Esophagus muscularis mucosa (tissue), 4 donors: ENCODE measurements around the gene ARPC5L.
A peak's percentile ranks its signal among the peaks of the same experiment; 100 is the strongest.

Experiments
- EP300 ChIP-seq: sonication (generic); formaldehyde crosslinking; IDR thresholded peaks from one replicate; pipeline ENCODE4 v1.6.1; 2017; ENCODE audit warnings: antibody characterized with exemption
- POLR2A ChIP-seq: fragments of 450-650 bp; IDR thresholded peaks from one replicate; pipeline ENCODE4 v1.6.1; 2017; ENCODE audit warnings: antibody characterized with exemption, moderate library complexity, mild to moderate bottlenecking, low read depth
- POLR2AphosphoS5 ChIP-seq, 2 donors: sonication (generic); formaldehyde crosslinking; IDR thresholded peaks; one replicate each; pipeline ENCODE4 v1.6.1; 2017; ENCODE audit warnings: antibody characterized with exemption in 2 of 2
- TF ChIP-seq, protein P1 (sequence below), 3 experiments: fragments of 200-600 bp in 2 of 3; fragments of 450-650 bp in 1 of 3; sonication (generic) in 2 of 3; IDR thresholded peaks; one replicate each; pipeline ENCODE4 v1.5.1; 2017 to 2019; ENCODE audit warnings: antibody characterized with exemption in 3 of 3, mild to moderate bottlenecking in 2 of 3, moderate library complexity in 1 of 3

DNA sequence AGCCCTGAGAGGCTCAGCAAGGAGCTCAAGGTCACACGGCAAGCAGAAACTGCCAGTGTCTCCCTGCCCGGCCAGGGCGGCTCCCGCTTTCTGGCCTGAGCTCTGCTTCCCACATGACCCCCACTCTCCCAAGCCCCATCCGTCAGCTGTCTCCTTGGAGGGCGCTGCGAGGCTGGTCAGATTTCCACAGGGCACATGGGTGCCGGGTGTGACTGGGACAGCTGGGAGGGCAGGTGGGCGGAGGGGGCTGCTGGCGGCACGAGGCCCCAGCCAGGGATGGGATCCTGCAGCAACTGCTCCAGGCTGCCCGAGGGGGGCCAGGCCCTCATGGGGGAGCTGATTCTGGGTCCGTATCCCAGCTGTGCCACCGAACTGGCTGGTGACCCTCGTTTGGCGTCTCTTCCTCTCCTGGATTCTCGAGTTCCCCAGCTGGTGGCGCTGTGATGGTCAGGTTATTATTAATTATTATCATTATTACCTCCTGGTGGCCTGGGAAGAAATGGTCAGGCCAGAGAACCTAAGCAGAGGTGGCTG lies 21.6 kb upstream of the ARPC5L start:
- TF ChIP-seq, protein P1, sequence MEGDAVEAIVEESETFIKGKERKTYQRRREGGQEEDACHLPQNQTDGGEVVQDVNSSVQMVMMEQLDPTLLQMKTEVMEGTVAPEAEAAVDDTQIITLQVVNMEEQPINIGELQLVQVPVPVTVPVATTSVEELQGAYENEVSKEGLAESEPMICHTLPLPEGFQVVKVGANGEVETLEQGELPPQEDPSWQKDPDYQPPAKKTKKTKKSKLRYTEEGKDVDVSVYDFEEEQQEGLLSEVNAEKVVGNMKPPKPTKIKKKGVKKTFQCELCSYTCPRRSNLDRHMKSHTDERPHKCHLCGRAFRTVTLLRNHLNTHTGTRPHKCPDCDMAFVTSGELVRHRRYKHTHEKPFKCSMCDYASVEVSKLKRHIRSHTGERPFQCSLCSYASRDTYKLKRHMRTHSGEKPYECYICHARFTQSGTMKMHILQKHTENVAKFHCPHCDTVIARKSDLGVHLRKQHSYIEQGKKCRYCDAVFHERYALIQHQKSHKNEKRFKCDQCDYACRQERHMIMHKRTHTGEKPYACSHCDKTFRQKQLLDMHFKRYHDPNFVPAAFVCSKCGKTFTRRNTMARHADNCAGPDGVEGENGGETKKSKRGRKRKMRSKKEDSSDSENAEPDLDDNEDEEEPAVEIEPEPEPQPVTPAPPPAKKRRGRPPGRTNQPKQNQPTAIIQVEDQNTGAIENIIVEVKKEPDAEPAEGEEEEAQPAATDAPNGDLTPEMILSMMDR (IDR thresholded peaks at IDR 0.05): peak in 1 of 3 experiments; percentile 31
- TF ChIP-seq POLR2A (no peak), EP300 (no peak), POLR2AphosphoS5 (IDR thresholded peaks at IDR 0.05) (no peak)
